Neural progenitor cell (in vitro differentiated cells): ENCODE data around the gene BRAT1.
"Not testable (repeated sequence)": the region's sequence is repeated elsewhere in the genome, so short reads cannot be mapped to it uniquely, and the experiment has no call there.

Experiments
- CTCF ChIP-seq: fragments of 200-600 bp; sonication (generic); IDR thresholded peaks from 2 replicates; pipeline ENCODE4 v1.5.1; 2017; ENCODE audit warnings: antibody characterized with exemption, mild to moderate bottlenecking
- EZH2 ChIP-seq: fragments of 200-600 bp; sonication (generic); IDR thresholded peaks from 2 replicates; pipeline ENCODE4 v1.6.1; 2017; ENCODE audit warnings: antibody characterized with exemption, mild to moderate bottlenecking, moderate library complexity
- EZH2phosphoT487 ChIP-seq: fragments of 200-600 bp; sonication (generic); IDR thresholded peaks from 2 replicates; pipeline ENCODE4 v1.6.1; 2017; ENCODE audit warnings: antibody characterized with exemption

- TF ChIP-seq EZH2, CTCF, EZH2phosphoT487: not testable (repeated sequence)
Measured at GRCh38 chr7:2532816-2533215, 22.5 kb downstream of the BRAT1 start.
